SK-N-SH treated with all-trans-retinoic acid at 6 μM for 48 hours (cell line): Measurements from ENCODE around the gene CACNB2.

ENCODE experiments used
- ATAC-seq: fragments of 200-7000 bp; cut with Tn5 transposase; 3 replicates; pipeline ENCODE4 v1.9.1; 2020; ENCODE audit warnings: mild to moderate bottlenecking, moderate library complexity
- BACH2 ChIP-seq: fragments of 250-450 bp; sonication (Bioruptor Pico); IDR thresholded peaks from 2 replicates; pipeline ENCODE4 v1.9.0; 2021; ENCODE audit warnings: mild to moderate bottlenecking, borderline replicate concordance
- ESRRG ChIP-seq: fragments of 250-450 bp; sonication (Bioruptor Pico); IDR thresholded peaks from 2 replicates; pipeline ENCODE4 v1.6.1; 2021; ENCODE audit warnings: mild to moderate bottlenecking
- GLIS3 ChIP-seq: fragments of 250-450 bp; sonication (Bioruptor Pico); IDR thresholded peaks from 2 replicates; pipeline ENCODE4 v1.5.0; 2020; ENCODE audit warnings: mild to moderate bottlenecking, moderate library complexity
- OSR1 ChIP-seq: fragments of 250-450 bp; sonication (Bioruptor Pico); IDR thresholded peaks from 2 replicates; pipeline ENCODE4 v1.8.0; 2022; ENCODE audit warnings: moderate library complexity, mild to moderate bottlenecking, inconsistent platforms
- PPARA ChIP-seq: fragments of 250-450 bp; sonication (Bioruptor Pico); IDR thresholded peaks from 2 replicates; pipeline ENCODE4 v1.5.0; 2020; ENCODE audit warnings: mild to moderate bottlenecking, borderline replicate concordance
- RARB ChIP-seq: fragments of 250-450 bp; sonication (Bioruptor Pico); IDR thresholded peaks from 2 replicates; pipeline ENCODE4 v1.8.0; 2021; ENCODE audit warnings: mild to moderate bottlenecking, moderate library complexity
- SNAI2 ChIP-seq: fragments of 250-450 bp; sonication (Bioruptor Pico); IDR thresholded peaks from 2 replicates; pipeline ENCODE4 v1.5.0; 2020; ENCODE audit warnings: mild to moderate bottlenecking, moderate library complexity
- TCF4 ChIP-seq: fragments of 250-450 bp; sonication (Bioruptor Pico); IDR thresholded peaks from 2 replicates; pipeline ENCODE4 v1.8.0; 2021; ENCODE audit warnings: mild to moderate bottlenecking, moderate library complexity, borderline replicate concordance
- TOX ChIP-seq: fragments of 250-450 bp; sonication (Bioruptor Pico); IDR thresholded peaks from 2 replicates; pipeline ENCODE4 v1.8.0; 2021; ENCODE audit warnings: mild to moderate bottlenecking, moderate library complexity, borderline replicate concordance
- ZC3H10 ChIP-seq: fragments of 250-450 bp; sonication (Bioruptor Pico); IDR thresholded peaks from 2 replicates; pipeline ENCODE4 v1.5.1; 2021; ENCODE audit warnings: mild to moderate bottlenecking, moderate library complexity
- ZFP3 ChIP-seq: fragments of 250-450 bp; sonication (Bioruptor Pico); IDR thresholded peaks from 2 replicates; pipeline ENCODE4 v1.5.0; 2020; ENCODE audit warnings: mild to moderate bottlenecking, moderate library complexity
- ZNF565 ChIP-seq: fragments of 450-650 bp; formaldehyde crosslinking; conservative IDR thresholded peaks from 2 replicates; pipeline ENCODE4 v1.5.0; 2020; ENCODE audit warnings: low read depth, mild to moderate bottlenecking, moderate library complexity
- ZNF70 ChIP-seq: fragments of 450-650 bp; formaldehyde crosslinking; IDR thresholded peaks from 2 replicates; pipeline ENCODE4 v1.5.0; 2020; ENCODE audit warnings: mild to moderate bottlenecking, moderate library complexity
- ZNF8 ChIP-seq: fragments of 450-650 bp; formaldehyde crosslinking; IDR thresholded peaks from 2 replicates; pipeline ENCODE4 v1.5.0; 2020; ENCODE audit warnings: mild to moderate bottlenecking, moderate library complexity
- TF ChIP-seq, protein P1 (sequence below): fragments of 250-450 bp; sonication (Bioruptor Pico); IDR thresholded peaks from 2 replicates; pipeline ENCODE4 v1.8.0; 2020; ENCODE audit warnings: mild to moderate bottlenecking, moderate library complexity, borderline replicate concordance
- TF ChIP-seq, protein P2 (sequence below): fragments of 250-450 bp; sonication (Bioruptor Pico); IDR thresholded peaks from 2 replicates; pipeline ENCODE4 v1.5.1; 2021; ENCODE audit warnings: mild to moderate bottlenecking, moderate library complexity
- TF ChIP-seq, protein P3 (sequence below): fragments of 250-450 bp; sonication (Bioruptor Pico); IDR thresholded peaks from 2 replicates; pipeline ENCODE4 v1.8.0; 2021; ENCODE audit warnings: low read depth, mild to moderate bottlenecking, moderate library complexity, borderline replicate concordance
- TF ChIP-seq, protein P4 (sequence below): fragments of 250-450 bp; sonication (Bioruptor Pico); IDR thresholded peaks from 2 replicates; pipeline ENCODE4 v1.5.1; 2020; ENCODE audit warnings: low read depth, mild to moderate bottlenecking, moderate library complexity

The CACNB2 gene

DNA sequence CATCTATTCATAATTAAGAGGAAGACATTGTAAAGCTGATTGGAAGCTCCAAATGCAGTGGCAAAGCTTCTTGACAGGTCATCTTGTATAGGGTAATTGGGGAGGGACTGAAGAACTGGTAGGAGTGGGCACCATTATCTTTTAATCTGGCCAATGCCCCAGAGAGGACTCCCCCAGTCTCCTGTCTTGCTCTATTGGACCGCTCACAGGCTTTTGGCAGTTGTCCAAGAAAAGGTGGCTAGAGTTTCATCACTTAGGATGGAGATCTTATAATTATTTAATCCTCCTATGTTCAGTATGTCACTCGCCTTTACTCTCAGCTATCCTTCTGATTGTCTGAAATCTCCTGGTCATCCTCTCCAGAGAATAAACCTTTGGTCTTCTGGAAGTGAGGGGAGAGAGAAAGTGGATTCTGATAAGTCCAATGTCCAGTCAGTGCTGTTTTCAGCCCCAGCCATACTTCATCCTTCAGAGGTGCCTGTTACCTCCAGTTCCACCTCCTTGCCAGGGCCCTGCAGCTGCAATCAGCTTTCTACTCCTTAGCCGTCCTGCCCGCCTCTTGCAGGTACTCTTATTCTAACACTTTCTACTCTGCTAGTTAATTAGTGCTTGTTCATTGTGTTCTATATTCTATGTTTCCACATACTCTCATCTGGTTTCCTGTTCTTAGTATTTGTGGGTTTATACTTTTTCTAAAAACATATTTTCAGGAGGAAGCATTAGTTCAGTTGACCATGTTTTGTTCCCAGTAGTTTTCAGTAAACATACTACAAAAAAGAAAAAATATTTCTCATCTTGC, 269.6 kb downstream of the CACNB2 start:
- TF ChIP-seq ZFP3, result no peak
- no peak for TF ChIP-seq TOX (CRISPR knock-in tag)
- no peak for TF ChIP-seq ZNF565 (CRISPR knock-in tag)
- no peak for TF ChIP-seq SNAI2
- TF ChIP-seq BACH2 (CRISPR knock-in tag), result no peak
- TF ChIP-seq, protein P1, sequence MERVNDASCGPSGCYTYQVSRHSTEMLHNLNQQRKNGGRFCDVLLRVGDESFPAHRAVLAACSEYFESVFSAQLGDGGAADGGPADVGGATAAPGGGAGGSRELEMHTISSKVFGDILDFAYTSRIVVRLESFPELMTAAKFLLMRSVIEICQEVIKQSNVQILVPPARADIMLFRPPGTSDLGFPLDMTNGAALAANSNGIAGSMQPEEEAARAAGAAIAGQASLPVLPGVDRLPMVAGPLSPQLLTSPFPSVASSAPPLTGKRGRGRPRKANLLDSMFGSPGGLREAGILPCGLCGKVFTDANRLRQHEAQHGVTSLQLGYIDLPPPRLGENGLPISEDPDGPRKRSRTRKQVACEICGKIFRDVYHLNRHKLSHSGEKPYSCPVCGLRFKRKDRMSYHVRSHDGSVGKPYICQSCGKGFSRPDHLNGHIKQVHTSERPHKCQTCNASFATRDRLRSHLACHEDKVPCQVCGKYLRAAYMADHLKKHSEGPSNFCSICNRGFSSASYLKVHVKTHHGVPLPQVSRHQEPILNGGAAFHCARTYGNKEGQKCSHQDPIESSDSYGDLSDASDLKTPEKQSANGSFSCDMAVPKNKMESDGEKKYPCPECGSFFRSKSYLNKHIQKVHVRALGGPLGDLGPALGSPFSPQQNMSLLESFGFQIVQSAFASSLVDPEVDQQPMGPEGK (CRISPR knock-in tag), result no peak
- no peak for TF ChIP-seq OSR1
- no peak for TF ChIP-seq ZNF70 (CRISPR knock-in tag)
- no peak for TF ChIP-seq ZC3H10
- TF ChIP-seq, protein P2, sequence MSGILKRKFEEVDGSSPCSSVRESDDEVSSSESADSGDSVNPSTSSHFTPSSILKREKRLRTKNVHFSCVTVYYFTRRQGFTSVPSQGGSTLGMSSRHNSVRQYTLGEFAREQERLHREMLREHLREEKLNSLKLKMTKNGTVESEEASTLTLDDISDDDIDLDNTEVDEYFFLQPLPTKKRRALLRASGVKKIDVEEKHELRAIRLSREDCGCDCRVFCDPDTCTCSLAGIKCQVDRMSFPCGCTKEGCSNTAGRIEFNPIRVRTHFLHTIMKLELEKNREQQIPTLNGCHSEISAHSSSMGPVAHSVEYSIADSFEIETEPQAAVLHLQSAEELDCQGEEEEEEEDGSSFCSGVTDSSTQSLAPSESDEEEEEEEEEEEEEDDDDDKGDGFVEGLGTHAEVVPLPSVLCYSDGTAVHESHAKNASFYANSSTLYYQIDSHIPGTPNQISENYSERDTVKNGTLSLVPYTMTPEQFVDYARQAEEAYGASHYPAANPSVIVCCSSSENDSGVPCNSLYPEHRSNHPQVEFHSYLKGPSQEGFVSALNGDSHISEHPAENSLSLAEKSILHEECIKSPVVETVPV (CRISPR knock-in tag), result no peak
- TF ChIP-seq, protein P3, sequence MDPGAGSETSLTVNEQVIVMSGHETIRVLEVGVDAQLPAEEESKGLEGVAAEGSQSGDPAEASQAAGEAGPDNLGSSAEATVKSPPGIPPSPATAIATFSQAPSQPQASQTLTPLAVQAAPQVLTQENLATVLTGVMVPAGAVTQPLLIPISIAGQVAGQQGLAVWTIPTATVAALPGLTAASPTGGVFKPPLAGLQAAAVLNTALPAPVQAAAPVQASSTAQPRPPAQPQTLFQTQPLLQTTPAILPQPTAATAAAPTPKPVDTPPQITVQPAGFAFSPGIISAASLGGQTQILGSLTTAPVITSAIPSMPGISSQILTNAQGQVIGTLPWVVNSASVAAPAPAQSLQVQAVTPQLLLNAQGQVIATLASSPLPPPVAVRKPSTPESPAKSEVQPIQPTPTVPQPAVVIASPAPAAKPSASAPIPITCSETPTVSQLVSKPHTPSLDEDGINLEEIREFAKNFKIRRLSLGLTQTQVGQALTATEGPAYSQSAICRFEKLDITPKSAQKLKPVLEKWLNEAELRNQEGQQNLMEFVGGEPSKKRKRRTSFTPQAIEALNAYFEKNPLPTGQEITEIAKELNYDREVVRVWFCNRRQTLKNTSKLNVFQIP (CRISPR knock-in tag), result no peak
- TF ChIP-seq GLIS3 (CRISPR knock-in tag), result no peak
- no peak for TF ChIP-seq RARB (CRISPR knock-in tag)
- TF ChIP-seq, protein P4, sequence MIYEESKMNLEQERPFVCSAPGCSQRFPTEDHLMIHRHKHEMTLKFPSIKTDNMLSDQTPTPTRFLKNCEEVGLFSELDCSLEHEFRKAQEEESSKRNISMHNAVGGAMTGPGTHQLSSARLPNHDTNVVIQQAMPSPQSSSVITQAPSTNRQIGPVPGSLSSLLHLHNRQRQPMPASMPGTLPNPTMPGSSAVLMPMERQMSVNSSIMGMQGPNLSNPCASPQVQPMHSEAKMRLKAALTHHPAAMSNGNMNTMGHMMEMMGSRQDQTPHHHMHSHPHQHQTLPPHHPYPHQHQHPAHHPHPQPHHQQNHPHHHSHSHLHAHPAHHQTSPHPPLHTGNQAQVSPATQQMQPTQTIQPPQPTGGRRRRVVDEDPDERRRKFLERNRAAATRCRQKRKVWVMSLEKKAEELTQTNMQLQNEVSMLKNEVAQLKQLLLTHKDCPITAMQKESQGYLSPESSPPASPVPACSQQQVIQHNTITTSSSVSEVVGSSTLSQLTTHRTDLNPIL (CRISPR knock-in tag), result no peak
- no peak for TF ChIP-seq ZNF8 (CRISPR knock-in tag)
- no peak for TF ChIP-seq PPARA (CRISPR knock-in tag)
- ATAC-seq, result no peak

DNA sequence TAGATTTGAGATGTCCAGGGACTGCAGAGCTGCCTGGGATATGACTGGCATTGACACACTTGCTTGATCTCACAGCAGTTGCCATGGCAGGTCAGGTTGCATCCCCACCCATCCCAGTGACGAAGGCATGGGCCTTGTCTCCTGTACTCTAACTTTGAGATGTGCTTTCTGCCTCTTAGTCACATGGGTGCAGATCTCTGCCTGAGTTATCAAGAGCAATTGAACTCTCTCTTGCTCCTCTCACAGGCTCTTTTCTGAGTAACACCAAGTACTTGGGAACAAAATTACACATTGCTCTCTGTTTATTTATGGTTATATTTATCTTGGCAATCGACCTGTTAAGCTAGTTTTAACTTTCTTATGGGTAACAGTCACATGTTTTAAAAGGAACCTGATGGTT, 273.8 kb downstream of the CACNB2 start:
- ATAC-seq, result no peak
- TF ChIP-seq ZC3H10 (no peak), TOX (CRISPR knock-in tag) (no peak), PPARA (CRISPR knock-in tag) (no peak), ZNF8 (CRISPR knock-in tag) (no peak), ESRRG (CRISPR knock-in tag) (no peak), ZNF565 (CRISPR knock-in tag) (no peak), ZFP3 (no peak), TCF4 (CRISPR knock-in tag) (no peak)
- TF ChIP-seq, protein P2 (CRISPR knock-in tag), result no peak
- TF ChIP-seq, protein P1 (CRISPR knock-in tag), result no peak

DNA sequence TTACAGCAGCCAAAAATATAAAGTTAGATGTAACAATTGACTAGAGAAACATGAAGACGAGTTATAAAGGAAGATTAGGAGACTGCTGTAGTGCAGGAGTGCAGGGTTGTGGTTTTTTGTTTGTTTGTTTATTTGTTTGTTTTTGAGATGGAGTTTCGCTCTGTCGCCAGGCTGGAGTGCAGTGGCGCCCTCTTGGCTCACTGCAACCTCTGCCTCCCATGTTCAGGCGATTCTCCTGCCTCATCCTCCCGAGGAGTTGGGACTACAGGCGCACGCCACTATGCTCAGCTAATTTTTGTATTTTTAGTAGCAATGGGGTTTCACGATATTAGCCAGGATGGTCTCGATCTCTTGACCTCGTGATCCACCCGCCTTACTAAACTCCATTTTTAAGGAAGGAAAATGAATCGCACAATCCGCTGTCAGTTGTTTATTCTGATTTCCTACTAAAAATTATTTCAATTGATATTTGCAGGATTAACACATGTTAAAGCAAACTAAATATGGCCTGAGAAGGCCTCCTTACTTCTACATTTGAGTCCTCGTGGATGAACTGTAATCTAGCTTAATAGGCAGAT, 277.8 kb downstream of the CACNB2 start:
- no peak for ATAC-seq
- TF ChIP-seq, protein P1 (CRISPR knock-in tag), result no peak
- no peak for TF ChIP-seq ZFP3
- no peak for TF ChIP-seq GLIS3 (CRISPR knock-in tag)
- TF ChIP-seq ZNF70 (CRISPR knock-in tag), result no peak
- no peak for TF ChIP-seq PPARA (CRISPR knock-in tag)
- no peak for TF ChIP-seq ESRRG (CRISPR knock-in tag)
- TF ChIP-seq TCF4 (CRISPR knock-in tag), result no peak
- TF ChIP-seq, protein P4 (CRISPR knock-in tag), result no peak
- TF ChIP-seq OSR1, result no peak
- no peak for TF ChIP-seq TOX (CRISPR knock-in tag)
- TF ChIP-seq, protein P3 (CRISPR knock-in tag), result no peak
- no peak for TF ChIP-seq ZNF565 (CRISPR knock-in tag)
